ENCODE measurements around the gene NTM. TPM values are rescaled to one million over a fixed set of nuclear protein-coding genes. Genes with fewer than 3 reads are reported as not detected.
"Not testable (repeated sequence)": the region's sequence is repeated elsewhere in the genome, so short reads cannot be mapped to it uniquely, and the experiment has no call there.

NTM gene
- total and polyA plus RNA-seq, 4 experiments from 2014 or later, result not detected

DNA sequence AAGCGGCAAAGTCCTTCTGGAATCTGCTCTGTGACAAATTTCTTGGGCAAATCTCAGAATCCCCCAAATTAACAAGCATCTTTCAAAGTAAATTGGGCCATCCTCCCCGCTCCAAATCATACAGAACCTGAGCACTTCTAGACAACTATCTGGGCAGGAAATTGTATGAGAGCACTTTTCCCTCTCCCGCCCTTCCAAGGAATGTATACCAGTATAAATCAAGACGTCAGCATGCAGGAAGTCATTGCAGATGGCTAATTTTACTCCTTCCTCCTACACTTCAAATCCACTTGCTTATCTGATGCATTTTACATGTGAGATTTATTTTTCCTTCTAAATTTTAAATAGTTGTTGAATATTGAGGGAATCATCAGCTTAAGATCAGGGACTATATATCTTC, 52.1 kb downstream of the NTM start:
- Histone ChIP-seq H3K27me3 (ENCODE audit: insufficient read depth, low read length) (no peaks in the 10 kb centered on the region), H3K4me1 (ENCODE audit: insufficient read depth, low read length) (no peaks in the 10 kb centered on the region), H3K4me3 (ENCODE audit: low read length in 2 of 2) (no peak overlapping the region), H3K27ac (ENCODE audit: low read depth, low read length) (no peak overlapping the region), H3K36me3 (ENCODE audit: insufficient read depth, low read length) (no peaks in the 10 kb centered on the region), H3K9me3 (ENCODE audit: control insufficient read depth in 1 of 2, low read length in 2 of 2) (no peaks in the 10 kb centered on the region)
- Mint-ChIP-seq H3K36me3 (no peaks in the 10 kb centered on the region), H3K4me1 (no peaks in the 10 kb centered on the region), H3K27me3 (no peaks in the 10 kb centered on the region), H3K4me3 (no peak overlapping the region), H3K9me3 (peaks cover 0 to 8% (median 0%) of the 10 kb centered on the region in 8 donors), H3K27ac (no peak overlapping the region)
- ChIA-PET CTCF (ENCODE audit: partially characterized antibody) (no interaction called here), POLR2A (ENCODE audit: partially characterized antibody) (no interaction called here)
- no peak for DNase-seq
- intact Hi-C loops (cut with micrococcal nuclease), result no loop called here

DNA sequence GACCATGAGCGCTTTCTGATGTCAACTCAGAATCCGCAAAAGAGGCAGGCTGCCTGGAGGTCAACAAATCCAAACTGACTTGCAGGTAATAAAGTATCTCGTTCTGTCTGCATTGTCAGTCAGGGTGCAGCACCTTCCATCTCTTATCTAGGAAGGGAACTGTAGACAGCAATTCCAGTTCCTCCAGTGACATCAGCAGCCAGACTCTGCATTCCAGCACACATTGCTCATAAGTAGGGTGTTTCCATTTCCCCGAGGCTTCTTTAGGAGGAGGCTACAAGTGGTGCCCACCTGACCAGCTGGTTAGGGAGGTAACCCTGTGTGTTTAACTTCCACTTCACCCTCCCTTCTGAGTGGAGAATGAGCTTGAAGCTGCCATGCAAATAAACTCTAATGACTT, 53.3 kb downstream of the NTM start:
- H3K4me1 ChIP-seq (ENCODE audit: insufficient read depth, low read length), result no peaks in the 10 kb centered on the region
- CTCF ChIA-PET (ENCODE audit: partially characterized antibody), result no interaction called here

DNA sequence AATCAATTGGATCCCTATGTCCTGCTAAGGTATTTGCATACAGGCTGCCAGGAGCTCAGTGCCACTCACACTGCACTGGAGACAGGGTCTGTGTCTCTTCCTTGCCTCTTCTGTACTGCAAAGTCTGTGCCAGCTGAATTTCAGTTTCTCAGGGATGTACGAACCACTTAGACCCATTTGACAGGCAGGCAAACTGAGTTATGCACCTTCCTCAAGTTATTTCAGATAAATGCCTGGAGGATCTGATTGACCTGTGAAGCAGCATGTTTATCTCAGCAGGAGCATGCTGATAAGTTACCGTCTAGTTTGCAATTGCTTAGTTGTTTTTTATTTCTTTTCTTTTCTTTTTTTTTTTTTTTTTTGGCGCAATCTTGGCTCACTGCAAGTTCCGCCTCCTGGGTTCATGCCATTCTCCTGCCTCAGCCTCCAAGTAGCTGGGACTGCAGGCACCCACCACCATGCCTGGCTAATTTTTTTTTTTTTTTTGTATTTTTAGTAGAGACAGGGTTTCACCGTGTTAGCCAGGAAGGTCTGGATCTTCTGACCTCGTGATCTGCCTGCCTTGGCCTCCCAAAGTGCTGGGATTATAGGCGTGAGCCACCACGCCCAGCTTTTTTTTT, 54.0 kb downstream of the NTM start:
- H3K4me3 Mint-ChIP-seq; H3K4me3 ChIP-seq (ENCODE audit: low read length in 2 of 2); H3K36me3 ChIP-seq (ENCODE audit: insufficient read depth, low read length); H3K4me1 ChIP-seq (ENCODE audit: insufficient read depth, low read length); H3K9me3 ChIP-seq (ENCODE audit: control insufficient read depth in 1 of 2, low read length in 2 of 2); CTCF ChIA-PET (ENCODE audit: partially characterized antibody); H3K27ac Mint-ChIP-seq; POLR2A ChIA-PET (ENCODE audit: partially characterized antibody); H3K27ac ChIP-seq (ENCODE audit: low read depth, low read length); H3K27me3 ChIP-seq (ENCODE audit: insufficient read depth, low read length); H3K36me3 Mint-ChIP-seq; H3K27me3 Mint-ChIP-seq; DNase-seq; intact Hi-C loops (cut with micrococcal nuclease); H3K4me1 Mint-ChIP-seq: not testable (repeated sequence)
- peaks cover 0 to 10% (median 3%) of the 10 kb centered on the region in 8 donors for H3K9me3 Mint-ChIP-seq

More for the DNA sequence above, 53.3 kb downstream of the NTM start:
- Mint-ChIP-seq H3K4me1 (no peaks in the 10 kb centered on the region), H3K27me3 (no peaks in the 10 kb centered on the region), H3K27ac (no peak overlapping the region), H3K9me3 (peaks cover 0 to 13% (median 3%) of the 10 kb centered on the region in 8 donors), H3K4me3 (no peak overlapping the region), H3K36me3 (no peaks in the 10 kb centered on the region)
- H3K27ac ChIP-seq (ENCODE audit: low read depth, low read length), result no peak overlapping the region
- no peaks in the 10 kb centered on the region for H3K36me3 ChIP-seq (ENCODE audit: insufficient read depth, low read length)
- intact Hi-C loops (cut with micrococcal nuclease), result no loop called here
- H3K4me3 ChIP-seq (ENCODE audit: low read length in 2 of 2), result no peak overlapping the region
- no peaks in the 10 kb centered on the region for H3K27me3 ChIP-seq (ENCODE audit: insufficient read depth, low read length)
- DNase-seq, result no peak
- no peaks in the 10 kb centered on the region for H3K9me3 ChIP-seq (ENCODE audit: control insufficient read depth in 1 of 2, low read length in 2 of 2)
- POLR2A ChIA-PET (ENCODE audit: partially characterized antibody), result no interaction called here

DNA sequence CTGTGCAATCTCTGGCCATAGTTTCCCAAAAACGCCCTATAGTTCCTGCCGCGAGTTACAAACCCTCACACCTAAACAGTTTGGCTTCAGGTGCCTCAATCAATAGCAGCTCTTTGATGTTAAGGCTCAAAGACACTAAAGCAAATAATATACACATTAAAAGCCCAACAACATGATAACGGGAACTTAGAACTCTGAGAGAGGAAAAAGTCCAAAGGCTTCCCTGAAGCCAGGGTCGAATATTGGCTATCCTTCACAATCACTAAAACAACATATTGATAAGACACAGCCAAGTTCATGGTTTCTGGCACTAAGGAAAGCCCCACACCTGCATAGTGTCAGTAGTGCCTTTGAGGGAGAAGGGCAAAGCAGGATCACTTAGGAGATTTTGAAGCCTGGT, 54.9 kb downstream of the NTM start:
- no peak overlapping the region for H3K4me3 ChIP-seq (ENCODE audit: low read length in 2 of 2)
- no peaks in the 10 kb centered on the region for H3K27me3 ChIP-seq (ENCODE audit: insufficient read depth, low read length)
- intact Hi-C loops (cut with micrococcal nuclease), result no loop called here
- no peak overlapping the region for H3K4me3 Mint-ChIP-seq
- peaks cover 0 to 10% (median 3%) of the 10 kb centered on the region in 8 donors for H3K9me3 Mint-ChIP-seq
- POLR2A ChIA-PET (ENCODE audit: partially characterized antibody), result no interaction called here
- no peaks in the 10 kb centered on the region for H3K36me3 ChIP-seq (ENCODE audit: insufficient read depth, low read length)
- H3K27ac Mint-ChIP-seq, result no peak overlapping the region
- H3K27me3 Mint-ChIP-seq, result no peaks in the 10 kb centered on the region
- DNase-seq, result no peak
- H3K4me1 Mint-ChIP-seq, result no peaks in the 10 kb centered on the region
- no peaks in the 10 kb centered on the region for H3K36me3 Mint-ChIP-seq
- H3K4me1 ChIP-seq (ENCODE audit: insufficient read depth, low read length), result no peaks in the 10 kb centered on the region
- CTCF ChIA-PET (ENCODE audit: partially characterized antibody), result no interaction called here
- no peaks in the 10 kb centered on the region for H3K9me3 ChIP-seq (ENCODE audit: control insufficient read depth in 1 of 2, low read length in 2 of 2)
- H3K27ac ChIP-seq (ENCODE audit: low read depth, low read length), result no peak overlapping the region

DNA sequence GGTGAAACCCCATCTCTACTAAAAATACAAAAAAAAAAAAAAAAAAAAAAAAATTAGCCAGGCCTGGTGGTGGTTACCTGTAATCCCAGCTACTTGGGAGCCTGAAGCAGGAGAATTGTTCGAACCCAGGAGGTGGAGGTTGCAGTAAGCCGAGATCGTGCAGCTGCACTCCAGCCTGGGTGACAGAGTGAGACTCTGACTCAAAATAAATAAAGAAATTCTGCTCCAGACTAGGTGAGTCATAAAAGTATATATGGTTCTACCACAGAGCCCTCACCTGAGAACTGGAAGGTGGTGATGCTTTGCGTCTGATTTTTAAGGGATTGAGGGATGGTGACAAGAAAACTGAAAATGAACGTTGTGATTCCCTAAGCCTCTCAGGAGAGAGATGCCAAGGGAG, 58.4 kb downstream of the NTM start:
- H3K4me1 Mint-ChIP-seq, result no peaks in the 10 kb centered on the region
- H3K27ac ChIP-seq (ENCODE audit: low read depth, low read length), result no peak overlapping the region
- H3K36me3 ChIP-seq (ENCODE audit: insufficient read depth, low read length), result no peaks in the 10 kb centered on the region
- no peak overlapping the region for H3K27ac Mint-ChIP-seq
- H3K4me3 ChIP-seq (ENCODE audit: low read length in 2 of 2), result no peak overlapping the region
- DNase-seq, result no peak
- no peak overlapping the region for H3K4me3 Mint-ChIP-seq
- ChIA-PET CTCF (ENCODE audit: partially characterized antibody) (no interaction called here), POLR2A (ENCODE audit: partially characterized antibody) (no interaction called here)
- H3K9me3 Mint-ChIP-seq, result peaks cover 0 to 9% (median 3%) of the 10 kb centered on the region in 8 donors
- H3K4me1 ChIP-seq (ENCODE audit: insufficient read depth, low read length), result no peaks in the 10 kb centered on the region
- H3K9me3 ChIP-seq (ENCODE audit: control insufficient read depth in 1 of 2, low read length in 2 of 2), result no peaks in the 10 kb centered on the region
- intact Hi-C loops (cut with micrococcal nuclease), result no loop called here
- no peaks in the 10 kb centered on the region for H3K27me3 ChIP-seq (ENCODE audit: insufficient read depth, low read length)
- no peaks in the 10 kb centered on the region for H3K27me3 Mint-ChIP-seq
- H3K36me3 Mint-ChIP-seq, result no peaks in the 10 kb centered on the region

DNA sequence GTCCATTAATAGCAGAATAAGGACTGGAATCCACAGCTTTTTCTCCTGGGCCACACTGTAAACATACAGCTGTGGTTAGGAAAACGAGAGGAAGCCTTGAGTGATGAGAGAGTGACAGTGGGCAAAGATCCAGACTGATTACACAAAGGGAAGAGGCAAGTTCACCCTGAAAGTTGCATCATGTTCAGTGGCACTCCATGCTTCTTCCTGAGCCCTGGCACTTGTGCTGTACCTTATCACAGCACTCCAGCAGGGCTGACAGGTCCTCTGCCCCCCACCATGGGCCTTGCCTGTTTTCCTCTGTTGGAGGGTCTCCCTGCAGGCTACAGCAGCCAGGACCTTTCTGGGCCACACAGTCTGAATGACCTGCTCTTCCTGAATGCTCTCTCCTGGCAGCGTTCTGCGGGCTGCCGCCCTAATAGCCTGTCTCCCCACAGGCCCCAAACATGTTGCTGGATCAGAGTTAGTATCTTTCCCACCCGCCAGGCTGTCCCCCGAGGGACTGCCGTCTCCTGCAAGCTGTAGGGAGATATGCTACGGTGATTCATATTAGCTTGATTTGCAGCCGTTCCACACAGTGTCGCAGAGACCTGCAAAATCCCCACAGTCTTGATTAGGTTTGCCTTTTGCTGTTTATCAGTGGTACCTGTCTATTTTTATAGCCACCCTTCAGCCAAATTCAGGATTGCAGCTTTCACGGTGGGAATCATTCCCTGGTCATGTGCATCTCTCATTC, 60.2 kb downstream of the NTM start:
- Mint-ChIP-seq H3K9me3 (peaks cover 0 to 9% (median 3%) of the 10 kb centered on the region in 8 donors), H3K27me3 (no peaks in the 10 kb centered on the region), H3K27ac (no peak overlapping the region), H3K4me3 (no peak overlapping the region), H3K4me1 (no peaks in the 10 kb centered on the region), H3K36me3 (no peaks in the 10 kb centered on the region)
- ChIA-PET POLR2A (ENCODE audit: partially characterized antibody) (no interaction called here), CTCF (ENCODE audit: partially characterized antibody) (no interaction called here)
- intact Hi-C loops (cut with micrococcal nuclease), result no loop called here
- no peaks in the 10 kb centered on the region for H3K36me3 ChIP-seq (ENCODE audit: insufficient read depth, low read length)
- no peak for DNase-seq
- no peaks in the 10 kb centered on the region for H3K27me3 ChIP-seq (ENCODE audit: insufficient read depth, low read length)
- no peaks in the 10 kb centered on the region for H3K9me3 ChIP-seq (ENCODE audit: control insufficient read depth in 1 of 2, low read length in 2 of 2)
- H3K4me1 ChIP-seq (ENCODE audit: insufficient read depth, low read length), result no peaks in the 10 kb centered on the region
- no peak overlapping the region for H3K27ac ChIP-seq (ENCODE audit: low read depth, low read length)
- no peak overlapping the region for H3K4me3 ChIP-seq (ENCODE audit: low read length in 2 of 2)

DNA sequence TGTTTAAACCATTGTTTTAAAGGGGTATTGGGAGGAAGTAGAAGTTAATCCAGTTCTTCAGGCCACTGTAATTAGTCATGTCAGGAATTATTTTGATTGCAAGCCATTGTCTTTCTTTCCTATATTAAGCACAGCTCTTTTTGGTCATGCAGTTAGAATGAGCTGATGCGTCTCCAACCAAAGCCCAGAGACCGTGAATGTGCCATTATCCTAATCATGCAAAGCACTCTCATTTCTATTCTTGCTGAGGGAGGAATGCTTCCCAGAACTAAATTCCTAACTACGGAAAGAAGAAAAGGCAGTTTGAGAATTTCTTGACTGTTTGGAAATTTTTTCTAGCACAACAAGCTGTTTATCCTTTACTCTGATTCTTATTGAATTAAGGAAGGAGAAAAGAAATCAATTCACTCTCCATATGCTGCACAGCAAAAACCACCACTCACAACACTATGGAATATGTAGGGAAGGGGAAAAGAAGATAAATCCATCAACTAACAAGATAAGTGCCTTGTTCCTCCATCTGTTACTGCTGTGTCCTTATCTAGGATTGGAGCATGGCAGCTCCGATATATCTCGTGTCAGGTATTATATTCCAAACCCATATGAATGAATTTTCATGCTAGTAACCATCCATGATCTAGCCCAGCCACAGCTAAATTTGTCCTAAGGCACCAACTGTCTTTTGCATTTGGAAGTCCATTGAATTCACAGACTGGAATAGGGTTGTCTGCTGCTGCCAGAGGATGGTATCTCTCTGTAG, 70.8 kb downstream of the NTM start:
- Histone ChIP-seq H3K9me3 (ENCODE audit: control insufficient read depth in 1 of 2, low read length in 2 of 2) (no peaks in the 10 kb centered on the region), H3K4me1 (ENCODE audit: insufficient read depth, low read length) (no peaks in the 10 kb centered on the region), H3K27me3 (ENCODE audit: insufficient read depth, low read length) (no peaks in the 10 kb centered on the region), H3K4me3 (ENCODE audit: low read length in 2 of 2) (no peak overlapping the region), H3K27ac (ENCODE audit: low read depth, low read length) (no peak overlapping the region), H3K36me3 (ENCODE audit: insufficient read depth, low read length) (no peaks in the 10 kb centered on the region)
- Mint-ChIP-seq H3K36me3 (no peaks in the 10 kb centered on the region), H3K4me3 (no peak overlapping the region), H3K27ac (no peak overlapping the region), H3K4me1 (no peaks in the 10 kb centered on the region), H3K27me3 (no peaks in the 10 kb centered on the region), H3K9me3 (peaks cover 0 to 25% (median 7%) of the 10 kb centered on the region in 8 donors)
- no peak for DNase-seq
- ChIA-PET CTCF (ENCODE audit: partially characterized antibody) (no interaction called here), POLR2A (ENCODE audit: partially characterized antibody) (no interaction called here)
- intact Hi-C loops (cut with micrococcal nuclease), result no loop called here

All from CD4-positive, alpha-beta memory T cell (primary cell).